Esophagus squamous epithelium (tissue), 4 donors: ENCODE results near the gene PBOV1.

Source experiments
- CTCF ChIP-seq, 6 experiments: fragments of 450-650 bp in 4 of 6; fragments of 200-600 bp in 2 of 6; sonication (generic) in 2 of 6; IDR thresholded peaks; one replicate each; pipeline ENCODE4 v1.5.1; 2016 to 2019; ENCODE audit warnings: antibody characterized with exemption in 6 of 6, mild to moderate bottlenecking in 4 of 6, moderate library complexity in 4 of 6
- POLR2A ChIP-seq, 4 donors: fragments of 450-650 bp; IDR thresholded peaks; one replicate each; pipeline ENCODE4 v1.6.1; 2017; ENCODE audit warnings: antibody characterized with exemption in 4 of 4, mild to moderate bottlenecking in 4 of 4, moderate library complexity in 3 of 4

GRCh38 chr6:138257638-138258040, 39.3 kb upstream of the PBOV1 start:
- TF ChIP-seq POLR2A (IDR thresholded peaks at IDR 0.05) (no peak), CTCF (IDR thresholded peaks at IDR 0.05) (no peak)
